Measurements from ENCODE around the gene ANTKMT.
A peak's percentile ranks its signal among the peaks of the same experiment; 100 is the strongest.
"Not testable (repeated sequence)": the region's sequence is repeated elsewhere in the genome, so short reads cannot be mapped to it uniquely, and the experiment has no call there.

The ANTKMT gene

DNA sequence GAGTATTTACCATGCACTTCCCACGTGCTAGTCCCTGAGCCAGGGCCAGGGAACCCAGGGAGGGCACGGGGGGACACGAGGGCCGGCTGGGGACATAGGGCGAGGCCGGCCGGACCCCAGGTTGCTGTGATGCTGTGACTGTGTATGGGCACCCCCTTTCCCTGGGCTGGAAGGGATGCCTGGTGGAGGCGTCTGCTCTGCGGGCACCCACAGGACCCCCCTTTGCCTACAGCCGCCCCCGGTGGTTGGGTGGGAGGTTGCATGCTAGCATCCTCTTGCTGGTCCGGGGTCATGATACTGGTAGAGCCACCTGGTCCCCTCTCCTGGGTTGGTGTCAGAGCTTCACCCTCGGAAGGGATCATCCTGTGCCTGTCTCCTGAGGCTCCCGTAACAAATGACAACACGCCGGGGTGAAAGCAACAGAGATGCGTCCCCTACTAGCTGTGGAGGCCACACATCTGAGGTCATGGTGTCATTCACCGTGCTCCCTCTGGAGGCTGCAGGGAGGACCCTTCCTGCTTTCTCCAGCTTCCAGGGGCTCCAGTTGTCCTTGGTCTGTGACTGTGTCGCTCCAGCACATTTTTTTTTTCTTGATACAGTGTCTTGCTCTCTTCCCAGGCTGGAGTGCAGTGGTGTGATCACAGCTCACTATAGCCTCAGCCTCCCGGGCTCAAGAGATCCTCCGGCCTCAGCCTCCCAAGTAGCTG lies 23.0 kb downstream of the ANTKMT start:
- no peak for DNase-seq (ENCODE audit: low read depth)

DNA sequence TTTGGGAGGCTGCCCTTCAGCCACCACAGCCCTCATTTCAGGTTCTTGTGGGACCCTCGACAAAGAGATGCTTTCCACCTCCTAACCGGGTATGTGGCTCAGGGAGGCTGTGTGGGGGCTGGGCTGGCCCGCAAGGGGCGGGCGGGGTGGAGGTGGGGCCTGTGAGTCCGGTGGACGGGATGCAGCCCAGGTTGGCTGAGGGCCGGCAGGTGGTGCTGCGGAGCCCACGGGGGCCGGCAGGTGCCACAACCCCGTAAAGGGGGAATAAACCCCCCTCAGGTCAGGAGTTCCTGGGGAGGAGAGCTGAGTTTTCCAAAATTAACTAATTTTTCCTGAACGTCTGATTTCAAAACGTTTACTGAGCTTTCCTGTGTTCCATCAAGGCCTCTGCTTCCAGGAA lies 24.8 kb downstream of the ANTKMT start:
- DNase-seq (ENCODE audit: low read depth): no peak

DNA sequence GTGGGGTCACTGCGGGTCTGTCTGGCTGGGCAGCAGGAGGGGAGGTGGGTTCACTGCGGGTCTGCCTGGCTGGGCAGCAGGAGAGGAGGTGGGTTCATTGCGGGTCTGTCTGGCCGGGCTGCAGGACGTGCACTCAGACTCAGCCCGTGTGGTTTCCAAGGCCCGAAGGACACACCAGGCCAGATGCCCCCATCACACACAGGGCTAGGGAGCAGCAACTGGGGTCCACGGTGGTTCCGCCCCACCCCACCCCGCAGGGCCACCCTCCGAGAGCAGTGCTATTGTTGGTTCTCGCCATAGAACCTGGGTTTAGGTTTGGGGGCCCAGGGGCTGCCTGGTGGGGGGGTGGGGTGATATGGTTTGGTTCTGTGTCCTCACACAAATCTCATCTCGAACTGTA lies 25.7 kb downstream of the ANTKMT start:
- no peak for DNase-seq (ENCODE audit: low read depth)

DNA sequence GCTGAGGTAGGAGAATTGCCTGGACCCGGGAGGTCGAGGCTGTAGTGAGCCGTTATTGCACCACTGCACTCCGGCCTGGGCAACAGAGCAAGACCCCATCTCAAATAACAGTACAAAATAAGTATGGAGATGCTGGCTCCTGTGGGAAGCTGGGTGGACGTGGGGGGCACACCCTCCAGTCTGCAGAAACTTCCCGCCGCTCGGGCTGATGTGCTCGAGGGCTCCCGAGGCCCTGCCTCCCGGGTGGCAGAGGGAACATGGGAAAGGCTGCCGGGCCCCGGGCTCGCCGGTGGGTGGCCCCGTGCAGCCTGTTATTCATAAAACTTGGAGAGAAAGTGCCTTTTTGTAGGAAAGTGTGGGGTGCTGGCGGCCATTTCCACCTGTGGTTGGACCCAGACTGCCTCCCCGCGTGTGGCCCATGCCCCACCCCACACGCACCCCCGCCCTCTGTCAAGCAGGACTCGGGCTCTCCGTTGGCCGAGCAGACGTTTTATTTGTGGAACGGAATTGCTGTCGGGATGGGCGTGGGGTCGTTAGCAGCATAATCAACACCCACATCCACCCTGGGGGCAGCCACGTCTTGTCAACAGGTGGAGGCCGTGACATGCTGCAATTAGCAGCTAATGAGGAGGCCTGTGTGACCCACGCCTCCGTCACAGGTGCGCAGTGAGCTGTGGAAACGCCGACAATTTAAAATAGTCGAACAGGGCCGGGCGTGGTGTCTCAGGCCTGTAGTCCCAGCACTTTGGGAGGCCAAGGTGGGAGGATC lies 27.2 kb downstream of the ANTKMT start:
- no peak for DNase-seq (ENCODE audit: low read depth)

DNA sequence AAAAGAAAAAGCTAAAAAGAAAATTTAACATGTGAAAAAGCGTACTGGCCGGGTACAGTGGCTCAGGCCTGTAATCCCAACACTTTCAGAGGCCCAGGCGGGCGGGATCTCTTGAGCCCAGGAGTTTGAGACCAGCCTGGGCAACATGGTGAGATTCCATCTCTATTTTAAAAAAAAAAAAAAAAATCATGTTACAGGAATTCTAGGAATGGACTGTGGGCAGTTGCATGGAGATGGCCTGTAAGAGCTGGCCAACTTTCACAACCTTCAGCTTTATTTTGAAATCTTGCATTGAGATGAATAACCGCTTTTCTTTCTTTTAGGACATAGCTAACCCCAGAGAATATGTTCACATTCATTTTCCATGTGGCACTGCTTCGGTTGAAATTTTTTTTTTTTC lies 28.1 kb downstream of the ANTKMT start:
- DNase-seq (ENCODE audit: low read depth): peak; percentile 72

DNA sequence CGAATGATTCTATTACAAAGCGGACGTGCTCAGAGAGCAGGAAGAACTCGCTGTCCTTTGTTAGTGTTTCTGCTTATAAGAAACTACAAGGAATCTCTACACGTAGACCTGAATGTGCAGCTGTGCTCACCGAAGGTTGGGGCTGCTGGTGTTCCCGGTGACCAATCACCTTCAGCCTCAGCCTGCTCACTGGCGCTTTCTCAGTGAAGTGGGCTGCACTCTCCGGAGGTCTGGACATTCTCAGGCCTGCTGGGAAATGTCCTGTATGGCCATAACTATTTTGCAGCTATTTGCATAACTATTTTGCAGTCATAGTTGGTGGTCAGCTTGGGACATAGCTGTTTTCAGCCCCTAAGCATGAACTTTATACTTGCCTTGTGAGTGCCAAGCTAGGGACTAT lies 29.5 kb downstream of the ANTKMT start:
- no peak for DNase-seq (ENCODE audit: low read depth)

DNA sequence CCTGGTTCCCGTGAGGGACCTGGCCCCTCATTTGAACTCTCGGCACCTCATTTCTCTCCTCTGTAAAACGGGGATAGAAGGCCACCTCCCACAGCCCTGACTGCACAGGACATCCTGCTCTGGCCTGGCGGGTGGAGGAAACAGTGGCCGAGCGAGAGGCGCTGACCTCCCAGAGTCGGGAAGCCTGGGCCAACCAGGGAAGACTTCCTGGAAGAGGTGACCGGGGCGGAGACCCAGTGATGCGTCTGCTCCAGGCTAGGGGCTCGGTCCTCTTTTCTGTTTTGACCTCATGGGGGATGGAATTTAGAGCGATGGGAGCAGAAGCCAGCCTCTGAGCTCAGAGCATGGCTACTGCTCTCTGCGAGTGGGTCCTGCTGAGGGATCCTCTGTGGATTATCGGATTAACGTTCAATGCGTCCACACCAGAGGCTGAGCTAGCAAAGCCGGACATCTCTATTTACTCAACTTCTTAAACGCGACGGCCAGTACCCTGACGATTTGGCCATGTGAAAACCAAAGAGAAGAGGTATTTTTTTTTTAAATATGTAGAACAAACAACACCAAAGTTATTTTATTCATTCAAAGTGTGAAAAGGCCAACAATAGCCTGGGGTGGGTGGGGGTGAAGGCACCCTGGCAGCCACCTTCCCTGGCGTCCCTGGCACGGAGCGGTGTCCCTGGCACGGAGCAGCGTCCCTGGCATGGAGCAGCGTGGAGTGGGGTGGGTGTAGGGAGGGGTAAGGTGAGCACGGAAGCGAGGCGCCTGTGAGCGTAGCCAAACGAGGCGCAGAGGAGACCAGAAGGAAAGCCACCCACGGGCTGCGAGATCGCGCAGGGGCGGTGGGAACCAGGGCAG lies 30.4 kb downstream of the ANTKMT start:
- DNase-seq (ENCODE audit: low read depth): no peak

DNA sequence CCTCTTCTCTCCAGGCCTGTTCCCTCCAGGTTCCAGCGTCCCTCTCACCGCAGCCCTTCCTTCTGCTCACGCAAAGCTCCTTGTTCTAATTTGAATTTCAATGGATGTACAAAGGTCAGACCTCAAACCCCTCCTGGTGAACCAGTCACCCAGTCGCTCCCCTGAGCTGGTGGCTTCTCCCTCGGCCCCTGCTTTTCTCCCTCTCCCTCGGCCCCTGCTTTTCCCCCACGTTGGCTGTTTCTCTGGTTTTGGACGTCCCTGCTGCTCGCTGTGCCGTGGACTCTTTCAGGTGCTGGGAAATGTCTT lies 31.0 kb downstream of the ANTKMT start:
- DNase-seq (ENCODE audit: low read depth): no peak

DNA sequence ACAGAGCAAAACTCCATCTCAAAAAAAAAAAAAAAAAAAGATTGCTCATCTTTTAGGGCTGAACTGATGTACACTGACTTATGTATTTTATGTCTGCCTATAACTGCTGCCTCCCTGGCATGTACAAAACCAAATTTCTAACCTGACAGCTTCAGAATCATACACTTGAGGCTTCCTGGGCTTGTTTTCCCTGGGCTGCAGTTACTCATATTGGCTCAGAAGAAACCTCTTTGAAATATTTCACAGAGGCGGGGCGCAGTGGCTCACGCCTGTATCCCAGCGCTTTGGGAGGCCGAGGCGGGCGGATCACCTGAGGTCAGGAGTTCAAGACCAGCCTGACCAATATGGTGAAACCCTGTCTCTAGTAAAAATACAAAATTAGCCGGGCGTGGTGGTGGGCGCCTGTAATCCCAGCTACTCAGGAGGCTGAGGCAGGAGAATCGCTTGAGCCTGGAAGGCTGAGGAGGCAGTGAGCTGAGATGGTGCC lies 33.2 kb downstream of the ANTKMT start:
- DNase-seq (ENCODE audit: low read depth): not testable (repeated sequence)

DNA sequence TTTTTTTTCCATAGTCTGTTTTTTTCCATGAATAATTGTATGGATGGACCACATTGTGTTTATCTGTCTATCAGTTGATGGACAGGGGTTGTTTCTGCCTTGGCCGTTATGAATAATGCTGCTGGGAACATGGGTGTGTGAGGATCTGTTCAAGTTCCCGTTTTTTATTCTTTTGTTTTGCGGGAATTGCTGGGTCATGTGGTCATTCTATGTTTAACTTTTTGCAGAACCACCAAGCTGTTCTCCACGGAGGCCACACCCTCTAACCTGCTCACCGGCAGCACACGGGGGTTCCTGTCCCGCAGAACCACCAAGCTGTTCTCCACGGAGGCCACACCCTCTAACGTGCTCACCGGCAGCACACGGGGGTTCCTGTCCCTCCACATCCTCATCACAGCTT lies 33.7 kb downstream of the ANTKMT start:
- no peak for DNase-seq (ENCODE audit: low read depth)

DNA sequence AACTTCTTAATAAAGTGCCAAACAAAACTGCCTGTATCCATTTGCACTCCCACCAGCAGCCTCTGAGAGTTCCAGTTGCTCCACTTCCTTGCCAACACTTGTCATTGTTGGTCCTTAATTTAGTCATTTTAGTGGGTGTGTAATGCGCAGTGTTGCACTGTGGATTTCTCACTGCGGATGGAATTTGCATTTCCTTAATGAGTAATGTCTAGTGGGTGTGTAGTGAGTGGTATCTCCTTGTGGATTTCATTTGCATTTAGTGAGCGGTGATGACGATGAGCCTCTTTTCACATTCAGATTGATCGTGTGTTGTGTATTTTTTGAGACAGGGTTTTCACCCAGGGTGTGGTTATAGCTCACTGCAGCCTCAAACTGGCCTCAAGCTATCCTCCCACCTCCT lies 35.5 kb downstream of the ANTKMT start:
- no peak for DNase-seq (ENCODE audit: low read depth)

DNA sequence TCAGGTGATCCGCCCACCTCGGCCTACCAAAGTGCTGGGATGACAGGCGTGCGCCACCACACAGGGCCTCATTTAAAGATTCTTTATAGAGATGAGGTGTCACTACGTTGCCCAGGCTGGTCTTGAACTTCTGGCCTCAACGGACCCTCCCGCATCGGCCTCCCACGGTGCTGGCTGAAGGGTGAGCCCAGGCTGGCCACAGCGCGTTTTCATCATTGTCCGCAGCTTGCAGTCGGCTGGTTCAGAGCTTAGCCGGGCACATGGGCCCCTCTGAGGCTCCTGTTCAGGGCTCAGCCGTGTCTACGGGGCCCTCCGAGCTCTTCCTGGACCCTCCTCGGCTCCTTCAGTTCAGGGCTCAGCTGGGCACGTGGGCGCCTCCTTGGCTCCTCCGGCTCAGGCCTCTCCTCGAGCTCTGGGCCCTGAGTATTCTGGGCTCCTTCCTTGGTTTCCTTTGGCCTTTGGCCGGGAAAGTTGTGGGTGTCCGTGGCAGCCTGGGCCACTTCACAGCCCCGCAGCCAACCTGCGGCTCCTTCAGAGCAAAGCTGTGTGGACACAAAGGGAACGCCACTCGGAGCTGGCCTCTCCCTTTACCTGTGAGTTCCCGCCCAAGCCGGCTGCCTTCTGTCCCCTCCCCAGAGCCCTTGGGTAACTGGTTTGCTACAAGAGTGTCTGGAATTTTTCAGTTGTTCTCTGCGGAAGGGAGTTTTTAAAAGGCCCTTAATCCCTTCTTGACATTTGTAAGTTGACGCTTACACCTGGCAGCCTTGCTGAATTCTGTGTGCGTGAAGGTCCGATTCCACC lies 38.4 kb downstream of the ANTKMT start:
- DNase-seq (ENCODE audit: low read depth): no peak

DNA sequence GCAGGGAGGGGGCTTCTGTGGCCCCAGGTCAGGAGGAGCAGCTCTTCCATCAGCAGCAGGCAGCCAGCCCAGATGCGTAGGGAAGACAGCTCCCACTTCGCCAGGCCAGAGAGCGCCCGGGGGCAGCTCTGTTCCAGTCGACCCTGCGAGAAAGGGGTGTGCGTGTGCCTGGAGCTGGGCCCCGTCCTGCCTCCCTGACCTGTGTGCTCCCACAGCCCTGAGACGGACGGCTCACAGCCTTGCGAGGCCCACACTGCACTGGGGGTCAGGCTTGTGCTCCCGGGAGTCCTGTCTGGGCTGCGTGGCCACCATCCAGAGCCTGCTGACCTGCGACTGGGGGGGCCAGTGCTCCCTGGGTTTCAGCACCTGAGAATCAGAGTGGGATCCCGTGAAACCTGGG lies 39.1 kb downstream of the ANTKMT start:
- no peak for DNase-seq (ENCODE audit: low read depth)

DNA sequence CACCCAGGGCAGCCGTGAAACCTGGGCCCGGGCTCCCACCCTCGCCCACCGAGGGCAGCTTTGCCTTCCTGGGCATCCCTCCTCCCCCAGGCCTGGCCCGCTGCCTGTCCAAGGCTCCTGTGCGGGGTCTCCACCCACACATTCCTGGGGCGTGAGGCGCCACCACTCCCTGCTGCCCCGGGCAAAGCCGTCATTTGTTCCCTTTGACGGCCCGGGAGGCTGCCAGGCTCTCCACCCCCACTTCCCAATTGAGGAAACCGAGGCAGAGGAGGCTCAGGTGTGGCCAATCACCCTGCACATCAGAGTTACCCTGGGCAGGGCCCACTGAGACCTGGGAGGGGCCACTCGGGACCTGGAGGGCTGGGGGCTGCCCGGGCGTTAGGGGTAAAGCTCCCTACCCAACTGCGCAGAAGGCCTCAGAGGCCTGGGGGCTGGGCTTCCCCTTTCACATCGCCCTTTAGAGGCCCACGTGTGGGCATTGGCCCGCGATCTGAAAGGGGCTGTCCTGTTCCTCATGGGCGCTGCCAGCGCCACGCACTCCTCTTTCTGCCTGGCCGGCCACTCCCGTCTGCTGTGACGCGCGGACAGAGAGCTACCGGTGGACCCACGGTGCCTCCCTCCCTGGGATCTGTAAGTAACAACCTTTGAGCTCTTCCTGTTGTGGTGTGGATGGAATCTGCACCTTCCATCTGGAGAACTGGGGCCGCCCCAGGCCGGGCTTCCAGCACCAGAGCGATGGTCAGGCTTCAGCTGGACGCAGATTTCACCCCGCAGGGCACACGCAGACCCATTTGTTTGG lies 39.8 kb downstream of the ANTKMT start, which contains the start of gene MSLN:
MSLN (plus strand) TSS at position 190 of the 799 bp plus-strand sequence. CDS start 1,947 bp downstream, outside the sequence.
- DNase-seq (ENCODE audit: low read depth): no peak

DNA sequence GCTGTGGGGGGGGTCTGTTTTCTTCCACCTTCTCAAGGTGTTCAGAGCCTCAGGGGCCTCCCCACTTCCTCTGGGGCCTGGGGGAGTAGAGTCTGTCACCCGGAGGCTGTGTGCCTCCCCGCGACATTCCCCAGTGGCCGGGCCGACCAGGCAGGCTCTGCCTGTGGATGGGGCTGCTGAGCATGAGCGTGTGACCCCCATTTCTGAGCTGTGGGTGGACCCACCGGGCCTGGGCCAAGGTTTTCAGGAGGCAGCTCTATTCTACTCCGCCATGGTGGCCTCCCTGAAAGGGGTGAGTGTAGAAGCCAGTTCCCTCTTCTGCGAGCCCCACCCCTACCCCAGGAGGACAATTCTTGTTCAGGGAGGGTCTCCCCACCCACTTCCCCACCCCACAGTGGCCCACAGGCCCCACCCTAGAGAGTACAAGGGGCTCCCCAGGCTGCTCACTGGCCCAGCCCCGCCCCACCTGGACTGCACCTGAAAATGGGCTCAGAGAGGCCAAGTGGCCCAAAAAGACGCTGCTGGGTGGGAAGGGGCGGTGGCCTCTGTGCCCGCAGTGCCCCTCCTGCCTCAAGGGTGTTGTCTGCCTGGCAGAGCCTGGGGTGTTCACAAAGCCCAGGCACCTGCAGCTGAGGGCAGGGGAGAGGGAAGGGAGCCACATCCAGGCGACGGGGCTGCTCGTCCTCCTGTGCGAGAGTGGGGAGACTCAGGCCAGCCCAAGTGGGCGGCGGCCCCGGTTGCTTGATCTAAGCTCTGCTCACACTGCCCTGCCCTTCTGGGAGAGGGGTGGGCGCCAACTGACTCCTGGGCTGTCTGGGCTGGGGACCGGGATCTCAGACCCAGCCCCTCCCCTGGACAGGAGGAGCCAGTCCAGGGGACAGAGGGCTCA lies 40.9 kb downstream of the ANTKMT start:
- no peak for DNase-seq (ENCODE audit: low read depth)

DNA sequence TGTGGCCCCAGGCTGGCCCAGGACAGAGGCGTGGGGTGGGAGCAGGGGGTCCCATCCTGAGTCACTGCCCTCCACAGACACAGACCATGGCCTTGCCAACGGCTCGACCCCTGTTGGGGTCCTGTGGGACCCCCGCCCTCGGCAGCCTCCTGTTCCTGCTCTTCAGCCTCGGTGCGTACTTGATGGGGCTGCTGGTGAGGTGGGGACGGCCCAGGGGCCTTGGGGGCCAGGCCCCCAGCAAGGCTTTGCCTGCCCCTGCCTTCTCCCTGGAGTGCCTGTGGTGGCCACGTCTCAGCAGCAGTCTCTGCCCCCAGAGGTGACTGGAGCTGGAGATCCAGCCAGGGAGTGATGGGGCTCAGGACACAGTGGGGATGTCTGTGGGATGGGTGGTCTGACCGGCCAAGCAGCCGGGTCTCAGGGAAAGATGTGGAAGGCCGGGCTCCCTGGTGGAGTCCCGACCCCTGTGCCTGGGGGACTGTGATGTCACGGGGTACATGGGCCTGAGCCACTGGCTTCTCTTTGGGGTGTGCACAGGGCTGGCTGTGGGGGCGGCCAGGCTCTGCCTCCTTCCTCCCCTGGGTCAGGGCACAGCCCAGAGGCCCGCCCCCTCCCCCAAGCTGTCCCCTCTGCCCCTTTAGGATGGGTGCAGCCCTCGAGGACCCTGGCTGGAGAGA lies 41.8 kb downstream of the ANTKMT start:
- DNase-seq (ENCODE audit: low read depth): no peak

DNA sequence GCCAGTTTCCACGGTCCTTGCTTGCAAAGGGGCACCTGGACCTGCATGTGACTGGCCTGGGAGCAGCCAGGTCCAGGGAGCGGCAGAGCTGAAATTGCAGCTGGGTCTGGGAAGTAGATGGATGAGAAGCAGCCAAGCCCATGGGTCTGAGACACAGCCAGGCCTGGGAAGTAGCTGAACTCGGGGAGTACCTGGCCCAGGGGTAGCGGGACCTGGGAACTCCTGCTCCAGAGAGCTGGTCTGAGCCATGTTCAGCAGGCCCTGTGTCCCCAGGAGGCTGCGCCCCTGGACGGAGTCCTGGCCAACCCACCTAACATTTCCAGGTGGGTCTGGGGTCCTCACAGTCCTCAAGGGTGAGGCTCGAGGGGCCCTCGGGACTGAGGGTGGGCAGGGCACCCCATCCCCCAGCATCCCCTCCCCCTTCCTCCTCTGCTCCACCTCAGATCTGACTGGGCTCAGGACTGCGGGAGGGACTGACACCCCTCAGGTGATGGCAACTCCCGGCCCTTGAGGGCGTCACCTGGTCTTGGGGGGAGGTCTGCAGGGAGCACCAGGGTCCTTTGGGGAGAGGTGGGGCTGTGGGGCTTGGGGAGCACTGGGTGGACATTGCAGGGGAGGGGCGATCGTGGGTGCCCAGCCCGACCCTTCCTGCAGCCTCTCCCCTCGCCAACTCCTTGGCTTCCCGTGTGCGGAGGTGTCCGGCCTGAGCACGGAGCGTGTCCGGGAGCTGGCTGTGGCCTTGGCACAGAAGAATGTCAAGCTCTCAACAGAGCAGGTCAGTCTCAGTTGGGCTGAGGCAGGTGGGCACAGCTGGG lies 42.6 kb downstream of the ANTKMT start:
- no peak for DNase-seq (ENCODE audit: low read depth)

DNA sequence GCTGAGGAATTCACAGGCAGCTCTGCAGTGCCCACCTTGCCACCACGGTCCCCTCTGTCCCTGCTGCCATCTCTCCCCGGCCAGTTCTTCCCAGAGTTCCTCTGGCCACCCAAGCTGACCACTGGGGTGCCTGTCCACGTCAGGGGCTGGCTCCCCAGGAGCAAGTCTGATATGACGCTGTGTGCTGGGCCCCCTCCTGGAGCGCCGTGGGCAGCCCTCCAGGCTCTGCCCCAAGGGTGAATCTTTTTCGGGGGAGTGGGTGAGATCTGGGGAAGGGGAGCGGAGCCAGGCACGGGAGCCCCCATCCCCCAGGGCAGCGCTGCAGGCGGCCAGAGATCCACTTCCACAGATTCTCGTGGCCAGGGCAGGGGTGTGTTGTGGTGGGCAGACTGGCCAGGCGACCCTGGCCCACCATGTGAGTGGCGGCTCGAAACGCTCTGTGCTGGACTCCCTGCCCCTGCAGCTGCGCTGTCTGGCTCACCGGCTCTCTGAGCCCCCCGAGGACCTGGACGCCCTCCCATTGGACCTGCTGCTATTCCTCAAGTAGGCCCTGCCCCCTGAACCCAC lies 43.3 kb downstream of the ANTKMT start:
- DNase-seq (ENCODE audit: low read depth): no peak

Measured in stromal cell of bone marrow (primary cell).